ENCODE data around the gene SMIM35.

SMIM35 gene

GRCh38 chr11:117997823-117998579 lies 88.8 kb downstream of the SMIM35 start:
- Histone ChIP-seq H3K4me3 (IDR thresholded peaks at IDR 0.05; ENCODE audit: insufficient read depth, low read depth, low read length) (no peak overlapping the region), H3K9ac (no peak overlapping the region), H4K20me1 (ENCODE audit: insufficient read depth) (no peaks in the 10 kb centered on the region), H3K4me2 (no peak overlapping the region), H3K36me3 (ENCODE audit: insufficient read depth) (no peaks in the 10 kb centered on the region), H2AFZ (ENCODE audit: low read depth) (no peak overlapping the region), H3K4me1 (ENCODE audit: low read depth, poor library complexity, severe bottlenecking) (peaks cover 2% of the 10 kb centered on the region), H3K79me2 (ENCODE audit: insufficient read depth, low read depth) (no peaks in the 10 kb centered on the region), H3K27ac (no peak overlapping the region), H3K27me3 (ENCODE audit: insufficient read depth, low read depth) (no peaks in the 10 kb centered on the region)
- TF ChIP-seq CTCF (conservative IDR thresholded peaks at IDR 0.05; ENCODE audit: low read depth, low read length) = no peak

- no peaks in the 10 kb centered on the region for H3K79me2 ChIP-seq (ENCODE audit: insufficient read depth, low read depth)
- H2AFZ ChIP-seq (ENCODE audit: low read depth) = no peak overlapping the region
- no peak overlapping the region for H3K9ac ChIP-seq
- no peak overlapping the region for H3K27ac ChIP-seq
- no peaks in the 10 kb centered on the region for H3K27me3 ChIP-seq (ENCODE audit: insufficient read depth, low read depth)
- H4K20me1 ChIP-seq (ENCODE audit: insufficient read depth) = no peaks in the 10 kb centered on the region
- no peak for TF ChIP-seq CTCF (conservative IDR thresholded peaks at IDR 0.05; ENCODE audit: low read depth, low read length)
- no peaks in the 10 kb centered on the region for H3K36me3 ChIP-seq (ENCODE audit: insufficient read depth)
- peaks cover 8% of the 10 kb centered on the region for H3K4me1 ChIP-seq (ENCODE audit: low read depth, poor library complexity, severe bottlenecking)
- H3K4me3 ChIP-seq (IDR thresholded peaks at IDR 0.05; ENCODE audit: insufficient read depth, low read depth, low read length) = no peak overlapping the region
- H3K4me2 ChIP-seq = no peak overlapping the region
These were observed 89.4 kb downstream of the SMIM35 start for GRCh38 chr11:117997406-117997805.

- no peak overlapping the region for H3K4me2 ChIP-seq
- no peak for TF ChIP-seq CTCF (conservative IDR thresholded peaks at IDR 0.05; ENCODE audit: low read depth, low read length)
These were observed 90.7 kb downstream of the SMIM35 start for GRCh38 chr11:117996058-117996457.

GRCh38 chr11:117995472-117995871 lies 91.3 kb downstream of the SMIM35 start:
- Histone ChIP-seq H3K27me3 (ENCODE audit: insufficient read depth, low read depth) (no peaks in the 10 kb centered on the region), H3K4me1 (ENCODE audit: low read depth, poor library complexity, severe bottlenecking) (peaks cover 19% of the 10 kb centered on the region), H3K79me2 (ENCODE audit: insufficient read depth, low read depth) (no peaks in the 10 kb centered on the region), H3K4me3 (IDR thresholded peaks at IDR 0.05; ENCODE audit: insufficient read depth, low read depth, low read length) (no peak overlapping the region), H4K20me1 (ENCODE audit: insufficient read depth) (no peaks in the 10 kb centered on the region), H2AFZ (ENCODE audit: low read depth) (no peak overlapping the region), H3K9ac (no peak overlapping the region), H3K36me3 (ENCODE audit: insufficient read depth) (no peaks in the 10 kb centered on the region), H3K27ac (no peak overlapping the region), H3K4me2 (no peak overlapping the region)
- no peak for TF ChIP-seq CTCF (conservative IDR thresholded peaks at IDR 0.05; ENCODE audit: low read depth, low read length)

More at GRCh38 chr11:117996058-117996457, 90.7 kb downstream of the SMIM35 start:
- H3K4me1 ChIP-seq (ENCODE audit: low read depth, poor library complexity, severe bottlenecking) = peaks cover 19% of the 10 kb centered on the region
- H3K9ac ChIP-seq = no peak overlapping the region
- H3K27me3 ChIP-seq (ENCODE audit: insufficient read depth, low read depth) = no peaks in the 10 kb centered on the region
- no peak overlapping the region for H3K27ac ChIP-seq
- H3K36me3 ChIP-seq (ENCODE audit: insufficient read depth) = no peaks in the 10 kb centered on the region
- H4K20me1 ChIP-seq (ENCODE audit: insufficient read depth) = no peaks in the 10 kb centered on the region
- no peaks in the 10 kb centered on the region for H3K79me2 ChIP-seq (ENCODE audit: insufficient read depth, low read depth)
- H3K4me3 ChIP-seq (IDR thresholded peaks at IDR 0.05; ENCODE audit: insufficient read depth, low read depth, low read length) = no peak overlapping the region
- no peak overlapping the region for H2AFZ ChIP-seq (ENCODE audit: low read depth)

Measured in KMS-11 (cell line).